ENCODE measurements around the gene CFAP74. TPM values are rescaled to one million over a fixed set of nuclear protein-coding genes. Genes with fewer than 3 reads are reported as not detected.
A peak's percentile ranks its signal among the peaks of the same experiment; 100 is the strongest.

CFAP74 gene
- total and polyA plus RNA-seq, 11 donors, result 0.03 to 0.33 (median 0.07) TPM; not detected in 8

DNA sequence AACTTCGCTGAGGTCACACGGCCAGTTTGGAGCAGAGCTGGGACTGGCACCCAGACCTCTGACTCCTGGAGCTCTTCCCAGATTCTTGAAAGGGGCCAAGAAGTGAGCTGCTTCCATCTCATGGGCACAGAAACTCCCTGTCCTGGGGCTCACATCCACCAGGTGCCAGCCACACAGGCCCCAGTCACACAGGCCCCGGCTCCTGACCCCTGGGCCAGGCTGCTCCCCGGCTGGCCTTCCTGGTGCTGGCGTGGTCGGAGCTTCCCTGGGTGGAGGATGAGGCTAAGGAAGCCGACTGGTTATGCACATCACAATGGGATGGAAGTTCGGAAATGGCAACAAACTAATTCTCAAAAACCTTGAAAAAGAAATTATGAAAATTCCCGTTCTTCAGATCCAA, 12.5 kb upstream of the CFAP74 start:
- WGBS, 4 donors, result 82 to 86% (median 84%) methylated on average over 9 of the region's 9 CpGs
- H3K36me3 ChIP-seq, result no peaks in the 10 kb centered on the region
- H3K27me3 ChIP-seq, result peaks cover 13 to 47% (median 26%) of the 10 kb centered on the region in 9 donors
- DNase-seq (no peak), ATAC-seq (no peak)
- H3K9me3 ChIP-seq, result no peaks in the 10 kb centered on the region
- no peak overlapping the region for H3K4me3 ChIP-seq
- TF ChIP-seq, protein P1, sequence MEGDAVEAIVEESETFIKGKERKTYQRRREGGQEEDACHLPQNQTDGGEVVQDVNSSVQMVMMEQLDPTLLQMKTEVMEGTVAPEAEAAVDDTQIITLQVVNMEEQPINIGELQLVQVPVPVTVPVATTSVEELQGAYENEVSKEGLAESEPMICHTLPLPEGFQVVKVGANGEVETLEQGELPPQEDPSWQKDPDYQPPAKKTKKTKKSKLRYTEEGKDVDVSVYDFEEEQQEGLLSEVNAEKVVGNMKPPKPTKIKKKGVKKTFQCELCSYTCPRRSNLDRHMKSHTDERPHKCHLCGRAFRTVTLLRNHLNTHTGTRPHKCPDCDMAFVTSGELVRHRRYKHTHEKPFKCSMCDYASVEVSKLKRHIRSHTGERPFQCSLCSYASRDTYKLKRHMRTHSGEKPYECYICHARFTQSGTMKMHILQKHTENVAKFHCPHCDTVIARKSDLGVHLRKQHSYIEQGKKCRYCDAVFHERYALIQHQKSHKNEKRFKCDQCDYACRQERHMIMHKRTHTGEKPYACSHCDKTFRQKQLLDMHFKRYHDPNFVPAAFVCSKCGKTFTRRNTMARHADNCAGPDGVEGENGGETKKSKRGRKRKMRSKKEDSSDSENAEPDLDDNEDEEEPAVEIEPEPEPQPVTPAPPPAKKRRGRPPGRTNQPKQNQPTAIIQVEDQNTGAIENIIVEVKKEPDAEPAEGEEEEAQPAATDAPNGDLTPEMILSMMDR (IDR thresholded peaks at IDR 0.05), result no peak
- TF ChIP-seq POLR2A (IDR thresholded peaks at IDR 0.05), result no peak
- H3K27ac ChIP-seq, result no peak overlapping the region
- peaks cover 0 to 16% (median 0%) of the 10 kb centered on the region in 12 donors for H3K4me1 ChIP-seq
- intact Hi-C loops (cut with DNase I), result no loop called here

DNA sequence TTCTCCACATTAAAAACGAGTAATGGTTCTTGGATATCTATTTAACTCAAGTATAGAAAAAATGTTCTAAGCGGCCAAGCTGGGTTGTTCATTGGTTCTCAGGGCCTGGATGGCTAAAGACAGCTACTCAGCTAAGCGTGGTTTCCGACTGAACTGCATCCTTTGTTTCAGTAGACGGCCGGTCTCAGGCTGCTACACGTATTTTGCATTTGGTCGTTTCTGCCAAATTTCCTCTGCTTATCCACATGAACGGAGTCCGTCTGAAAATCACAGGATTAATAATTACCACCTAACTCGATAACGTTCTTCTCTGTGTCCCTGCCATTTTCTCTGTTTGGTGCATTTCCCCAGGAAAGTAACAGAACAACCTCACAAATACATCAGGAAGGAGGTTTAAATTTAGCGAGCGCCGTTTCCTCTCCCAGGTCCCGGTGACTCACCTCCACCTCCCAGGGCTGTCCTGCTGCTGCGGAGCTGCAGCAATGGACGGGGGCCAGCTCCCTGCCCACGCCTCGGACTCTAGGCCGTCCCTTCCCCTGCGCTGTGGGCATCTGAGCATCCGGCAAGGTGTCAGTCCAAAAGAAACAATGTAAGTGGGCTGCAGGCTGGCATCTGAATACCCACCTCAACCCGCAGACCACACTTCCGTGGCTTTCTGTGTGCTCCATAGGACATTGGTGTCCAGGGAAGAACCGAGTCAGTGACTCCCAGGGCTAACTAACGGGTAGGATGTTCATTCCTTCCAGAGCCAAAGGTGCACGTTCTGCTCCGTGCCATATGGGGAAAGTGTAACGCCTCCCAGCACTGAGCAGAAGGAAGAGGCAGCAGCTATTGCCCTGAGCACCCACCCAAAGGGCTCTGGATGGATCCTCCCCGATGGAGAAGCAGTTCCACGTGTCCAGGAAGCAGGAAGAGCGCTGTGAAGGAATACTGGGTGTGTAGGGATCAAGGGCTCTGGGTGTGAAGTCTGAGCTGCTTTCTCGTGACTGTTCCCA, 11.5 kb upstream of the CFAP74 start:
- no peak for TF ChIP-seq POLR2A (IDR thresholded peaks at IDR 0.05)
- TF ChIP-seq, protein P1 (IDR thresholded peaks at IDR 0.05), result no peak
- ATAC-seq (peak in 1 of 4 donors; percentile 59), DNase-seq (no peak)
- H3K36me3 ChIP-seq, result no peaks in the 10 kb centered on the region
- no peak overlapping the region for H3K27ac ChIP-seq
- H3K9me3 ChIP-seq, result no peaks in the 10 kb centered on the region
- WGBS, 4 donors, result 57 to 61% (median 60%) methylated on average over 33 to 34 of the region's 34 CpGs
- intact Hi-C loops (cut with DNase I), result no loop called here
- peaks cover 7 to 36% (median 15%) of the 10 kb centered on the region in 9 donors for H3K27me3 ChIP-seq
- no peak overlapping the region for H3K4me3 ChIP-seq
- peaks cover 0 to 15% (median 0%) of the 10 kb centered on the region in 12 donors for H3K4me1 ChIP-seq

DNA sequence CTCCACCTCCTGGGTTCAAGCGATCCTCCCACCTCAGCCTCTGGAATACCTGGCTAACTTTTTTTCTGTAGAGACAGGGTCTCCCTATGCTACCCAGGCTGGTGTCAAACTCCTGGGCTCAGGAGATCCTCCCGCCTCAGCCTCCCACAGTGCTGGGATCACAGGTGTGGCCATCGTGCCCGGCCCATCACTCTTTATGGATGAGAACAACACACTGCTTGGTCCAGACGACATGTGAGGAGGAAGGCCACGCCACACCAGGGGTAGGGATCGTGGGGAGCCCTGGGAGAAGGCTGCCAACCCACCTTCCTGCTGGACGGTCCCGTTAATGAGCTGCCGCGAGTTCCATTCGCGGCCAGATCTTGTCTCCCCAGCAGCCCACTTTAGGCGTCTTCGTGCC, 10.6 kb upstream of the CFAP74 start:
- Histone ChIP-seq H3K4me3 (no peak overlapping the region), H3K36me3 (no peaks in the 10 kb centered on the region), H3K27me3 (peaks cover 0 to 28% (median 14%) of the 10 kb centered on the region in 9 donors), H3K4me1 (peaks cover 0 to 6% (median 0%) of the 10 kb centered on the region in 12 donors), H3K27ac (no peak overlapping the region), H3K9me3 (no peaks in the 10 kb centered on the region)
- intact Hi-C loops (cut with DNase I), result no loop called here
- TF ChIP-seq, protein P1 (IDR thresholded peaks at IDR 0.05), result no peak
- no peak for TF ChIP-seq POLR2A (IDR thresholded peaks at IDR 0.05)
- 74 to 79% (median 77%) methylated on average over 15 of the region's 15 CpGs for WGBS, 4 donors
- ATAC-seq, result no peak
- no peak for DNase-seq

All from heart left ventricle (tissue), 16 donors.